OCI-LY7 (cell line): ENCODE data around the gene PUS7.

Experiments
- EZH2phosphoT487 ChIP-seq: fragments of 200-600 bp; sonication (generic); IDR thresholded peaks from 2 replicates; pipeline ENCODE4 v1.6.1; 2018; ENCODE audit warnings: low read depth, borderline replicate concordance, mild to moderate bottlenecking, mixed run types, antibody characterized with exemption, low read length, moderate library complexity, mixed read lengths
- TF ChIP-seq, protein P1 (sequence below): fragments of 200-600 bp; sonication (generic); conservative IDR thresholded peaks from 2 replicates; pipeline ENCODE4 v1.5.1; 2014; ENCODE audit warnings: mild to moderate bottlenecking, antibody characterized with exemption, low read length, moderate library complexity, mixed read lengths

- no peak for TF ChIP-seq EZH2phosphoT487
- TF ChIP-seq, protein P1, sequence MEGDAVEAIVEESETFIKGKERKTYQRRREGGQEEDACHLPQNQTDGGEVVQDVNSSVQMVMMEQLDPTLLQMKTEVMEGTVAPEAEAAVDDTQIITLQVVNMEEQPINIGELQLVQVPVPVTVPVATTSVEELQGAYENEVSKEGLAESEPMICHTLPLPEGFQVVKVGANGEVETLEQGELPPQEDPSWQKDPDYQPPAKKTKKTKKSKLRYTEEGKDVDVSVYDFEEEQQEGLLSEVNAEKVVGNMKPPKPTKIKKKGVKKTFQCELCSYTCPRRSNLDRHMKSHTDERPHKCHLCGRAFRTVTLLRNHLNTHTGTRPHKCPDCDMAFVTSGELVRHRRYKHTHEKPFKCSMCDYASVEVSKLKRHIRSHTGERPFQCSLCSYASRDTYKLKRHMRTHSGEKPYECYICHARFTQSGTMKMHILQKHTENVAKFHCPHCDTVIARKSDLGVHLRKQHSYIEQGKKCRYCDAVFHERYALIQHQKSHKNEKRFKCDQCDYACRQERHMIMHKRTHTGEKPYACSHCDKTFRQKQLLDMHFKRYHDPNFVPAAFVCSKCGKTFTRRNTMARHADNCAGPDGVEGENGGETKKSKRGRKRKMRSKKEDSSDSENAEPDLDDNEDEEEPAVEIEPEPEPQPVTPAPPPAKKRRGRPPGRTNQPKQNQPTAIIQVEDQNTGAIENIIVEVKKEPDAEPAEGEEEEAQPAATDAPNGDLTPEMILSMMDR, result no peak
Measured at GRCh38 chr7:105559926-105560325, 37.9 kb upstream of the PUS7 start.
